GM12878 (cell line): ENCODE results near the gene CAMK2G. TPM values are rescaled to one million over a fixed set of nuclear protein-coding genes. Genes with fewer than 3 reads are reported as not detected.
A peak's percentile ranks its signal among the peaks of the same experiment; 100 is the strongest.

Source experiments
- ATAC-seq: fragments of 200-7000 bp; cut with Tn5 transposase; 3 replicates; pipeline ENCODE4 v1.9.1; 2020; ENCODE audit warnings: mild to moderate bottlenecking, moderate library complexity
- BruUV-seq: library from RNA; stranded (reverse); fragments of 400-500 nt; replicated peaks from 2 replicates; lab custom pipeline; 2021; lab: Mats Ljungman, UMichigan
- CTCF ChIA-PET: fragments of 300-600 bp; sonication (Branson Sonifier 250); formaldehyde crosslinking; extraction: SDS; loops from one replicate; lab custom pipeline; 2021; ENCODE audit warnings: inconsistent platforms; lab: Yijun Ruan, JAX
- POLR2A ChIA-PET: fragments of 350-600 bp; formaldehyde crosslinking; extraction: SDS; loops from one replicate; lab custom pipeline; 2021; ENCODE audit warnings: inconsistent platforms; lab: Charles Lee
- RAD21 ChIA-PET: fragments of 300-600 bp; sonication (Branson Sonifier 250); formaldehyde crosslinking; loops from one replicate; lab custom pipeline; 2023; ENCODE audit warnings: antibody characterized with exemption; ENCODE audit not compliant: unreplicated experiment; lab: Charles Lee
- SMC1A ChIA-PET: fragments of 300-600 bp; sonication (Branson Sonifier 250); formaldehyde crosslinking; loops from one replicate; lab custom pipeline; 2023; ENCODE audit not compliant: unreplicated experiment, uncharacterized antibody; lab: Charles Lee
- DNase-seq: peaks from one replicate; pipeline ENCODE4 v3.0.0-alpha.2; 2011; ENCODE audit warnings: low read depth, low spot score
- FAIRE-seq: peaks from 3 replicates; lab custom pipeline; 2011; peaks lifted over from hg19 to GRCh38; lab: Jason Lieb, UNC
- H2AFZ ChIP-seq: 2 replicates; pipeline ENCODE4 v1.6.0; 2011; ENCODE audit warnings: low read depth, low read length, control low read depth; ENCODE audit not compliant: control insufficient read depth
- H3K27ac ChIP-seq: 2 replicates; pipeline ENCODE4 v1.5.1; 2011; ENCODE audit warnings: control low read depth; ENCODE audit not compliant: control insufficient read depth, insufficient read depth
- H3K27me3 ChIP-seq, 2 experiments: replicated peaks in 1 of 2; 2 replicates each; pipeline versions ENCODE4 v1.6.0 to v1.6.1; 2011; ENCODE audit warnings: low read length in 1 of 2; ENCODE audit not compliant: control insufficient read depth in 2 of 2, insufficient read depth in 2 of 2
- H3K36me3 ChIP-seq, 2 experiments: 2 replicates each; pipeline ENCODE4 v1.5.1; 2011; ENCODE audit warnings: low read length in 1 of 2; ENCODE audit not compliant: control insufficient read depth in 2 of 2, insufficient read depth in 2 of 2
- H3K4me1 ChIP-seq: 2 replicates; pipeline ENCODE4 v1.6.1; 2011; ENCODE audit warnings: mild to moderate bottlenecking, low read length, moderate library complexity, mixed read lengths; ENCODE audit not compliant: control insufficient read depth, insufficient read depth
- H3K4me2 ChIP-seq: 2 replicates; pipeline ENCODE4 v1.6.0; 2011; ENCODE audit warnings: control low read depth; ENCODE audit not compliant: control insufficient read depth, insufficient read depth
- H3K4me3 ChIP-seq: fragments of 200-600 bp; sonication (generic); 2 replicates; pipeline ENCODE4 v1.5.1; 2016
- H3K79me2 ChIP-seq: 2 replicates; pipeline ENCODE4 v1.6.0; 2011; ENCODE audit warnings: low read length; ENCODE audit not compliant: control insufficient read depth, insufficient read depth
- H3K9ac ChIP-seq: 2 replicates; pipeline ENCODE4 v1.8.0; 2011; ENCODE audit warnings: low read length, control low read depth, mixed read lengths; ENCODE audit not compliant: control insufficient read depth, insufficient read depth
- H3K9me3 ChIP-seq: replicated peaks from 3 replicates; pipeline ENCODE4 v1.5.1; 2011; ENCODE audit warnings: mild to moderate bottlenecking, low read length; ENCODE audit not compliant: control insufficient read depth, insufficient read depth
- H4K20me1 ChIP-seq: 2 replicates; pipeline ENCODE4 v1.6.0; 2011; ENCODE audit not compliant: control insufficient read depth, insufficient read depth
- BACH1 ChIP-seq: fragments of 450-650 bp; IDR thresholded peaks from 2 replicates; pipeline ENCODE4 v1.6.1; 2017; ENCODE audit warnings: mild to moderate bottlenecking, borderline replicate concordance
- BCLAF1 ChIP-seq: fragments of 450-650 bp; IDR thresholded peaks from 2 replicates; pipeline ENCODE4 v1.6.1; 2017; ENCODE audit warnings: antibody characterized with exemption, mild to moderate bottlenecking, moderate library complexity
- CREM ChIP-seq: IDR thresholded peaks from 2 replicates; pipeline ENCODE4 v1.6.1; 2014; ENCODE audit warnings: antibody characterized with exemption, low read depth
- DPF2 ChIP-seq: fragments of 450-650 bp; IDR thresholded peaks from 2 replicates; pipeline ENCODE4 v1.6.1; 2017; ENCODE audit warnings: mild to moderate bottlenecking
- HDAC6 ChIP-seq: fragments of 200-600 bp; sonication (generic); IDR thresholded peaks from one replicate; pipeline ENCODE4 v1.8.0; 2017; ENCODE audit warnings: antibody characterized with exemption; ENCODE audit not compliant: unreplicated experiment
- IRF4 ChIP-seq: IDR thresholded peaks from 2 replicates; pipeline ENCODE4 v1.6.1; 2011; ENCODE audit warnings: low read depth, low read length
- JUNB ChIP-seq: IDR thresholded peaks from 2 replicates; pipeline ENCODE4 v1.6.1; 2016; ENCODE audit warnings: antibody characterized with exemption, mild to moderate bottlenecking
- PAX8 ChIP-seq: fragments of 450-650 bp; IDR thresholded peaks from 2 replicates; pipeline ENCODE4 v1.6.1; 2017; ENCODE audit warnings: mild to moderate bottlenecking, moderate library complexity
- RUNX3 ChIP-seq: IDR thresholded peaks from 2 replicates; pipeline ENCODE4 v1.6.1; 2012; ENCODE audit warnings: low read length, inconsistent platforms
- ZNF207 ChIP-seq: fragments of 450-650 bp; IDR thresholded peaks from 2 replicates; pipeline ENCODE4 v1.6.1; 2014; ENCODE audit warnings: antibody characterized with exemption, mild to moderate bottlenecking, borderline replicate concordance
- WGBS: methylation state at CpG from one replicate; pipeline ENCODE4 v1.1.6; 2016; ENCODE audit warnings: low lambda C conversion rate; ENCODE audit not compliant: insufficient replicate concordance, insufficient coverage; ENCODE audit errors: missing lambda C conversion rate; 5-methylcytosine and 5-hydroxymethylcytosine counted together
- in situ Hi-C: fragments of 300-500 bp; cut with MboI; formaldehyde crosslinking; loops from 9 replicates; pipeline ENCODE4 v1.14.3; 2018; ENCODE audit warnings: mixed read lengths
- intact Hi-C: fragments of 100-400 bp; cut with micrococcal nuclease; formaldehyde crosslinking; loops from one replicate; pipeline ENCODE4 v1.14.2; 2022; ENCODE audit not compliant: unreplicated experiment
- polyA plus RNA-seq, 11 experiments: library from polyadenylated mRNA; depleted of rRNA in 4 of 11; unstranded in 6 of 11; stranded (reverse) in 5 of 11; fragments of >200 nt; fragmentation: Nextera tagmentation in 4 of 11; fragmentation: Illumina TruSeq in 1 of 11; extraction: Ambion mirVana in 4 of 11; extraction: Trizol in 1 of 11; gene quantifications; 1 replicate in 1 of 11; 2 replicates in 10 of 11; pipeline versions ENCODE4 v1.2.1 to v1.2.3, GENCODE V29; 2011 to 2016; ENCODE audit warnings: inconsistent platforms in 2 of 11, missing spikeins in 2 of 11, low read depth in 1 of 11
- total RNA-seq, 4 experiments: library from RNA; depleted of rRNA in 3 of 4; stranded (reverse); fragments of >200 nt in 3 of 4; fragmentation: Illumina TruSeq in 1 of 4; extraction: Trizol in 1 of 4; gene quantifications; 2 replicates each; pipeline versions ENCODE4 v1.2.1 to v1.2.3, GENCODE V29; 2013 to 2021
- TF ChIP-seq, protein P1 (sequence below): fragments of 150-350 bp; IDR thresholded peaks from 2 replicates; pipeline ENCODE4 v1.6.1; 2014; ENCODE audit warnings: mild to moderate bottlenecking, low read depth, low read length
- TF ChIP-seq, protein P2 (sequence below): IDR thresholded peaks from 2 replicates; pipeline ENCODE4 v1.6.1; 2012; ENCODE audit warnings: mild to moderate bottlenecking, low read depth, low read length

CAMK2G gene
- total and polyA plus RNA-seq, 10 of the 15 experiments (the other 5 are each of a cell fraction or from before 2014, with no cell fraction given) = 5.5 to 24.3 (median 16.9) TPM

- Histone ChIP-seq H3K4me3 (no peak overlapping the region), H2AFZ (no peak overlapping the region), H3K4me1 (peaks cover 48% of the 10 kb centered on the region), H3K4me2 (peak overlapping the region; percentile 42; the same call in 1 of the 2 replicates), H4K20me1 (peaks cover 3% of the 10 kb centered on the region; the same call in 1 of the 2 replicates), H3K36me3 (peaks cover 36 to 70% of the 10 kb centered on the region in 2 experiments), H3K79me2 (peaks cover 10% of the 10 kb centered on the region), H3K9ac (no peak overlapping the region; the same call in 1 of the 2 replicates), H3K9me3 (no peaks in the 10 kb centered on the region), H3K27me3 (no peaks in the 10 kb centered on the region), H3K27ac (peak overlapping the region; percentile 64)
- intact Hi-C loops (no loop called here), in situ Hi-C loops (no loop called here)
- DNase-seq = no peak
- POLR2A ChIA-PET = interaction anchor here (0.8 to 3.8 kb wide), 8 partner anchors 10 to 109 kb away, joined by 3 to 33 read pairs (median 8); partner anchors contain the start of gene SEC24C
- no TSS peak for BruUV-seq
- FAIRE-seq = no peak
- RAD21 ChIA-PET = interaction anchor here (0.7 to 2.2 kb wide), 10 partner anchors 9 to 119 kb away, joined by 3 to 8 read pairs (median 4); a partner anchor contains a TSS
- CTCF ChIA-PET = interaction anchor here (1.0 to 1.7 kb wide), 3 partner anchors 9 to 117 kb away, joined by 3 to 5 read pairs (median 3); a partner anchor contains a TSS
- SMC1A ChIA-PET = interaction anchor here (0.5 to 2.4 kb wide), 9 partner anchors 10 to 119 kb away, joined by 3 to 13 read pairs (median 3); partner anchors contain the start of gene SEC24C
- peak; percentile 8; the same call in 2 of the 3 replicates for ATAC-seq
- WGBS = 0% methylated on average over 2 of the region's 2 CpGs
- TF ChIP-seq, protein P1, sequence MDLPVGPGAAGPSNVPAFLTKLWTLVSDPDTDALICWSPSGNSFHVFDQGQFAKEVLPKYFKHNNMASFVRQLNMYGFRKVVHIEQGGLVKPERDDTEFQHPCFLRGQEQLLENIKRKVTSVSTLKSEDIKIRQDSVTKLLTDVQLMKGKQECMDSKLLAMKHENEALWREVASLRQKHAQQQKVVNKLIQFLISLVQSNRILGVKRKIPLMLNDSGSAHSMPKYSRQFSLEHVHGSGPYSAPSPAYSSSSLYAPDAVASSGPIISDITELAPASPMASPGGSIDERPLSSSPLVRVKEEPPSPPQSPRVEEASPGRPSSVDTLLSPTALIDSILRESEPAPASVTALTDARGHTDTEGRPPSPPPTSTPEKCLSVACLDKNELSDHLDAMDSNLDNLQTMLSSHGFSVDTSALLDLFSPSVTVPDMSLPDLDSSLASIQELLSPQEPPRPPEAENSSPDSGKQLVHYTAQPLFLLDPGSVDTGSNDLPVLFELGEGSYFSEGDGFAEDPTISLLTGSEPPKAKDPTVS = no peak
- TF ChIP-seq HDAC6 = no peak
- TF ChIP-seq JUNB = peak; percentile 93
- peak; percentile 61 for TF ChIP-seq RUNX3
- peak; percentile 69; the same call in 1 of the 2 replicates for TF ChIP-seq CREM
- peak; percentile 66; the same call in 1 of the 2 replicates for TF ChIP-seq IRF4
- no peak for TF ChIP-seq BCLAF1
- TF ChIP-seq DPF2 = no peak
- TF ChIP-seq BACH1 = no peak
- TF ChIP-seq, protein P2, sequence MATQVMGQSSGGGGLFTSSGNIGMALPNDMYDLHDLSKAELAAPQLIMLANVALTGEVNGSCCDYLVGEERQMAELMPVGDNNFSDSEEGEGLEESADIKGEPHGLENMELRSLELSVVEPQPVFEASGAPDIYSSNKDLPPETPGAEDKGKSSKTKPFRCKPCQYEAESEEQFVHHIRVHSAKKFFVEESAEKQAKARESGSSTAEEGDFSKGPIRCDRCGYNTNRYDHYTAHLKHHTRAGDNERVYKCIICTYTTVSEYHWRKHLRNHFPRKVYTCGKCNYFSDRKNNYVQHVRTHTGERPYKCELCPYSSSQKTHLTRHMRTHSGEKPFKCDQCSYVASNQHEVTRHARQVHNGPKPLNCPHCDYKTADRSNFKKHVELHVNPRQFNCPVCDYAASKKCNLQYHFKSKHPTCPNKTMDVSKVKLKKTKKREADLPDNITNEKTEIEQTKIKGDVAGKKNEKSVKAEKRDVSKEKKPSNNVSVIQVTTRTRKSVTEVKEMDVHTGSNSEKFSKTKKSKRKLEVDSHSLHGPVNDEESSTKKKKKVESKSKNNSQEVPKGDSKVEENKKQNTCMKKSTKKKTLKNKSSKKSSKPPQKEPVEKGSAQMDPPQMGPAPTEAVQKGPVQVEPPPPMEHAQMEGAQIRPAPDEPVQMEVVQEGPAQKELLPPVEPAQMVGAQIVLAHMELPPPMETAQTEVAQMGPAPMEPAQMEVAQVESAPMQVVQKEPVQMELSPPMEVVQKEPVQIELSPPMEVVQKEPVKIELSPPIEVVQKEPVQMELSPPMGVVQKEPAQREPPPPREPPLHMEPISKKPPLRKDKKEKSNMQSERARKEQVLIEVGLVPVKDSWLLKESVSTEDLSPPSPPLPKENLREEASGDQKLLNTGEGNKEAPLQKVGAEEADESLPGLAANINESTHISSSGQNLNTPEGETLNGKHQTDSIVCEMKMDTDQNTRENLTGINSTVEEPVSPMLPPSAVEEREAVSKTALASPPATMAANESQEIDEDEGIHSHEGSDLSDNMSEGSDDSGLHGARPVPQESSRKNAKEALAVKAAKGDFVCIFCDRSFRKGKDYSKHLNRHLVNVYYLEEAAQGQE = no peak
- TF ChIP-seq PAX8 = no peak
- TF ChIP-seq ZNF207 = no peak
Observed at GRCh38 chr10:73762915-73763314, 111.4 kb downstream of the CAMK2G start.
